Measurements from ENCODE around the gene RUFY3.

DNA sequence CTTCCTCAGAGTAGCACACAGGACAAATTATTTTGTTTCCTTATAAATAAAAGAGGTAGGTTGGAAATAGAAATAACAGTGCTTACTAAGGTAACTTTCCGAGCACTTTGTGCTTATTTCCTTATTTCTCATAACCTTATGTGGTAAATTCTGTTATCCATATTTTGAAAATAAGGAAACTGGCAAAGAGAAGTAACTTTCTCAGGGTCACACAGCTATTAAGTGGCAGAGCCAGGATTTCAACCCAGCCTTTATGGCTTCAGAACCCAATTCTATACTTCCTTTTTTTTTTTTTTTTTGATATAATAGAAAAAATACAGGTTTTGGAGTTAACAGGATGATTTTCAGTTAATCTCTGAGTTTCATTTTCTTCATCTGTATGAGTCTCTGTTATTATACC is 30.1 kb upstream of the RUFY3 start:
- TF ChIP-seq, protein P1, sequence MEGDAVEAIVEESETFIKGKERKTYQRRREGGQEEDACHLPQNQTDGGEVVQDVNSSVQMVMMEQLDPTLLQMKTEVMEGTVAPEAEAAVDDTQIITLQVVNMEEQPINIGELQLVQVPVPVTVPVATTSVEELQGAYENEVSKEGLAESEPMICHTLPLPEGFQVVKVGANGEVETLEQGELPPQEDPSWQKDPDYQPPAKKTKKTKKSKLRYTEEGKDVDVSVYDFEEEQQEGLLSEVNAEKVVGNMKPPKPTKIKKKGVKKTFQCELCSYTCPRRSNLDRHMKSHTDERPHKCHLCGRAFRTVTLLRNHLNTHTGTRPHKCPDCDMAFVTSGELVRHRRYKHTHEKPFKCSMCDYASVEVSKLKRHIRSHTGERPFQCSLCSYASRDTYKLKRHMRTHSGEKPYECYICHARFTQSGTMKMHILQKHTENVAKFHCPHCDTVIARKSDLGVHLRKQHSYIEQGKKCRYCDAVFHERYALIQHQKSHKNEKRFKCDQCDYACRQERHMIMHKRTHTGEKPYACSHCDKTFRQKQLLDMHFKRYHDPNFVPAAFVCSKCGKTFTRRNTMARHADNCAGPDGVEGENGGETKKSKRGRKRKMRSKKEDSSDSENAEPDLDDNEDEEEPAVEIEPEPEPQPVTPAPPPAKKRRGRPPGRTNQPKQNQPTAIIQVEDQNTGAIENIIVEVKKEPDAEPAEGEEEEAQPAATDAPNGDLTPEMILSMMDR (conservative IDR thresholded peaks at IDR 0.05; ENCODE audit: low read depth, low read length), result no peak
- no peak for TF ChIP-seq EZH2 (IDR thresholded peaks at IDR 0.05; ENCODE audit: borderline replicate concordance, low read depth, low read length, poor library complexity, severe bottlenecking)

All from A673 (cell line).